Measurements from ENCODE around the gene HNRNPK. TPM values are rescaled to one million over a fixed set of nuclear protein-coding genes. Genes with fewer than 3 reads are reported as not detected.

The HNRNPK gene
- total and polyA plus RNA-seq, 2 of the 13 experiments (the other 11 are each of a cell fraction or from before 2014, with no cell fraction given): 321 to 712 TPM

DNA sequence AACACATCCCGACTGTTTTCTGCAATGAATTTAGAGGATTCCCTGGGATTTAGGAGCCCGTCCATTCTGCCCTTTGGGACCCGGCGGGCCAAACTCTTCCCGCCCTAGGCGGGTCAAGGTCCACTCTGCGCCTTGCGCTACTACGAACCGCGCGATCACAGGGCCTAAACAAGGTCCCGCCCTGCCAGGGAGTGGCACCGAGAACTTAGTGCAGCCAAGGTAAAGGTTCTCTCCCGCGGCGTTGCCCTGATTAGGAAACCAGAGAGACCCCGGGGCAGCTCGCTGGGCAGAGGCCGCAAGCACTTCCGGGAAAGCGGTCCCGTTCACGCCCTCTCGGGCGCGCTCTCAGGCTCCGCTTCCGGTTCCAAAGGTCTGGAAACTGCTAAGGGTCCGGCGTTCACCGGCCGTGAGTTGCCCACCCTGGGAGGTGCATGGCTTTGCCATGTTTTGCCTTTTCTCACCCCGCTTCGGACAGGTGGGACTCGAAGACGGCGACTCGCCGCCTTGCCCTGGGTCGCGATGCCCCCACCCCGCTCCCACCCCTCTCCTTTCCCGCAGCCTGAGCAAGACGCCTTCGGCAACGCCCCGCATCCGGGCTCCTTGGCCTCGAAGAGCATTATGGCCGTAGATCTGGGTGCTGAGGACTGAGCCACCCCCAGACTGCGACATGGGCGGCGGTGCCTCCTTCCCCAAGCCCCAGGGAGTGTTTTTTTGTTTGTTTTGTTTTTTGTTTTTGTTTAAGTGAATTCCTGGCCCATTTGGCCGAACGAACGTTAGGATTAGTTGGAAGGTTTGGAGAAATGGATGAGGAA lies 23.4 kb downstream of the HNRNPK start (continued):
- TF ChIP-seq, protein P1, sequence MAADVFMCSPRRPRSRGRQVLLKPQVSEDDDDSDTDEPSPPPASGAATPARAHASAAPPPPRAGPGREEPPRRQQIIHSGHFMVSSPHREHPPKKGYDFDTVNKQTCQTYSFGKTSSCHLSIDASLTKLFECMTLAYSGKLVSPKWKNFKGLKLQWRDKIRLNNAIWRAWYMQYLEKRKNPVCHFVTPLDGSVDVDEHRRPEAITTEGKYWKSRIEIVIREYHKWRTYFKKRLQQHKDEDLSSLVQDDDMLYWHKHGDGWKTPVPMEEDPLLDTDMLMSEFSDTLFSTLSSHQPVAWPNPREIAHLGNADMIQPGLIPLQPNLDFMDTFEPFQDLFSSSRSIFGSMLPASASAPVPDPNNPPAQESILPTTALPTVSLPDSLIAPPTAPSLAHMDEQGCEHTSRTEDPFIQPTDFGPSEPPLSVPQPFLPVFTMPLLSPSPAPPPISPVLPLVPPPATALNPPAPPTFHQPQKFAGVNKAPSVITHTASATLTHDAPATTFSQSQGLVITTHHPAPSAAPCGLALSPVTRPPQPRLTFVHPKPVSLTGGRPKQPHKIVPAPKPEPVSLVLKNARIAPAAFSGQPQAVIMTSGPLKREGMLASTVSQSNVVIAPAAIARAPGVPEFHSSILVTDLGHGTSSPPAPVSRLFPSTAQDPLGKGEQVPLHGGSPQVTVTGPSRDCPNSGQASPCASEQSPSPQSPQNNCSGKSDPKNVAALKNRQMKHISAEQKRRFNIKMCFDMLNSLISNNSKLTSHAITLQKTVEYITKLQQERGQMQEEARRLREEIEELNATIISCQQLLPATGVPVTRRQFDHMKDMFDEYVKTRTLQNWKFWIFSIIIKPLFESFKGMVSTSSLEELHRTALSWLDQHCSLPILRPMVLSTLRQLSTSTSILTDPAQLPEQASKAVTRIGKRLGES (CRISPR knock-in tag; IDR thresholded peaks at IDR 0.05; ENCODE audit: borderline replicate concordance): no peak
- TF ChIP-seq GPN1 (CRISPR knock-in tag; IDR thresholded peaks at IDR 0.05; ENCODE audit: borderline replicate concordance): no peak
- peak; percentile 47; the same call in 1 of the 2 replicates for TF ChIP-seq NFIC (IDR thresholded peaks at IDR 0.05; ENCODE audit: low read length)
- no peak for TF ChIP-seq ARHGAP35 (CRISPR knock-in tag; IDR thresholded peaks at IDR 0.05; ENCODE audit: borderline replicate concordance)
- TF ChIP-seq ARID2 (CRISPR knock-in tag; IDR thresholded peaks at IDR 0.05; ENCODE audit: borderline replicate concordance): peak; percentile 60; the same call in 1 of the 2 replicates
- no peak for TF ChIP-seq RAD51 (IDR thresholded peaks at IDR 0.05; ENCODE audit: borderline replicate concordance)
- peak; percentile 55; the same call in 1 of the 2 replicates for TF ChIP-seq MED13 (CRISPR knock-in tag; IDR thresholded peaks at IDR 0.05)
- TF ChIP-seq KLF6 (CRISPR knock-in tag; IDR thresholded peaks at IDR 0.05): peak; percentile 65; the same call in 1 of the 2 replicates
- TF ChIP-seq JDP2 (CRISPR knock-in tag; IDR thresholded peaks at IDR 0.05; ENCODE audit: borderline replicate concordance): no peak
- TF ChIP-seq CENPT (CRISPR knock-in tag; IDR thresholded peaks at IDR 0.05; ENCODE audit: low read depth): 0 out of 2 replicates have a peak, but pooled peaks have one; percentile 51
- peak; percentile 93 for TF ChIP-seq PHF21A (CRISPR knock-in tag; IDR thresholded peaks at IDR 0.05)
- peak; percentile 83; the same call in 1 of the 2 replicates for TF ChIP-seq ZSCAN21 (CRISPR knock-in tag; IDR thresholded peaks at IDR 0.05; ENCODE audit: borderline replicate concordance)
- TF ChIP-seq, protein P2, sequence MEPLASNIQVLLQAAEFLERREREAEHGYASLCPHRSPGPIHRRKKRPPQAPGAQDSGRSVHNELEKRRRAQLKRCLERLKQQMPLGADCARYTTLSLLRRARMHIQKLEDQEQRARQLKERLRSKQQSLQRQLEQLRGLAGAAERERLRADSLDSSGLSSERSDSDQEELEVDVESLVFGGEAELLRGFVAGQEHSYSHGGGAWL (CRISPR knock-in tag; IDR thresholded peaks at IDR 0.05): peak; percentile 42; the same call in 1 of the 2 replicates
- TF ChIP-seq HDAC6 (IDR thresholded peaks at IDR 0.05; ENCODE audit: low read depth, low read length): no peak
- TF ChIP-seq, protein P3, sequence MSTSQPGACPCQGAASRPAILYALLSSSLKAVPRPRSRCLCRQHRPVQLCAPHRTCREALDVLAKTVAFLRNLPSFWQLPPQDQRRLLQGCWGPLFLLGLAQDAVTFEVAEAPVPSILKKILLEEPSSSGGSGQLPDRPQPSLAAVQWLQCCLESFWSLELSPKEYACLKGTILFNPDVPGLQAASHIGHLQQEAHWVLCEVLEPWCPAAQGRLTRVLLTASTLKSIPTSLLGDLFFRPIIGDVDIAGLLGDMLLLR (CRISPR knock-in tag; IDR thresholded peaks at IDR 0.05): no peak; the same call in 1 of the 2 replicates
- TF ChIP-seq ZNF530 (CRISPR knock-in tag; IDR thresholded peaks at IDR 0.05; ENCODE audit: low read depth): 0 out of 2 replicates have a peak, but pooled peaks have one; percentile 29
- no peak for TF ChIP-seq PAX8 (CRISPR knock-in tag; IDR thresholded peaks at IDR 0.05; ENCODE audit: borderline replicate concordance)
- TF ChIP-seq, protein P4, sequence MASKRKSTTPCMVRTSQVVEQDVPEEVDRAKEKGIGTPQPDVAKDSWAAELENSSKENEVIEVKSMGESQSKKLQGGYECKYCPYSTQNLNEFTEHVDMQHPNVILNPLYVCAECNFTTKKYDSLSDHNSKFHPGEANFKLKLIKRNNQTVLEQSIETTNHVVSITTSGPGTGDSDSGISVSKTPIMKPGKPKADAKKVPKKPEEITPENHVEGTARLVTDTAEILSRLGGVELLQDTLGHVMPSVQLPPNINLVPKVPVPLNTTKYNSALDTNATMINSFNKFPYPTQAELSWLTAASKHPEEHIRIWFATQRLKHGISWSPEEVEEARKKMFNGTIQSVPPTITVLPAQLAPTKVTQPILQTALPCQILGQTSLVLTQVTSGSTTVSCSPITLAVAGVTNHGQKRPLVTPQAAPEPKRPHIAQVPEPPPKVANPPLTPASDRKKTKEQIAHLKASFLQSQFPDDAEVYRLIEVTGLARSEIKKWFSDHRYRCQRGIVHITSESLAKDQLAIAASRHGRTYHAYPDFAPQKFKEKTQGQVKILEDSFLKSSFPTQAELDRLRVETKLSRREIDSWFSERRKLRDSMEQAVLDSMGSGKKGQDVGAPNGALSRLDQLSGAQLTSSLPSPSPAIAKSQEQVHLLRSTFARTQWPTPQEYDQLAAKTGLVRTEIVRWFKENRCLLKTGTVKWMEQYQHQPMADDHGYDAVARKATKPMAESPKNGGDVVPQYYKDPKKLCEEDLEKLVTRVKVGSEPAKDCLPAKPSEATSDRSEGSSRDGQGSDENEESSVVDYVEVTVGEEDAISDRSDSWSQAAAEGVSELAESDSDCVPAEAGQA (IDR thresholded peaks at IDR 0.05; ENCODE audit: low read depth): no peak
- TF ChIP-seq, protein P4 (CRISPR knock-in tag; IDR thresholded peaks at IDR 0.05; ENCODE audit: borderline replicate concordance): no peak; the same call in 1 of the 2 replicates

Measured in HepG2 (cell line).